ENCODE data around the gene OSBPL8.
"Not testable (repeated sequence)": the region's sequence is repeated elsewhere in the genome, so short reads cannot be mapped to it uniquely, and the experiment has no call there.

The OSBPL8 gene

GRCh38 chr12:76413121-76413520 lies 146.4 kb downstream of the OSBPL8 start:
- DNase-seq (ENCODE audit: low spot score), result no peak

- no peak for DNase-seq (ENCODE audit: low spot score)
These were observed 148.8 kb downstream of the OSBPL8 start for GRCh38 chr12:76410781-76411180.

GRCh38 chr12:76410371-76410770 lies 149.2 kb downstream of the OSBPL8 start:
- no peak for DNase-seq (ENCODE audit: low spot score)

GRCh38 chr12:76409074-76409473 lies 150.5 kb downstream of the OSBPL8 start:
- DNase-seq (ENCODE audit: low spot score), result no peak

- no peak for DNase-seq (ENCODE audit: low spot score)
These were observed 151.9 kb downstream of the OSBPL8 start for GRCh38 chr12:76407710-76408109.

- DNase-seq (ENCODE audit: low spot score), result no peak
These were observed 157.3 kb downstream of the OSBPL8 start for GRCh38 chr12:76402259-76402658.

GRCh38 chr12:76400136-76400535 lies 159.4 kb downstream of the OSBPL8 start:
- DNase-seq (ENCODE audit: low spot score), result no peak

GRCh38 chr12:76399040-76399439 lies 160.5 kb downstream of the OSBPL8 start:
- no peak for DNase-seq (ENCODE audit: low spot score)

- no peak for DNase-seq (ENCODE audit: low spot score)
These were observed 161.5 kb downstream of the OSBPL8 start for GRCh38 chr12:76398106-76398505.

- no peak for DNase-seq (ENCODE audit: low spot score)
These were observed 168.1 kb downstream of the OSBPL8 start for GRCh38 chr12:76391461-76391860.

- no peak for DNase-seq (ENCODE audit: low spot score)
These were observed 172.0 kb downstream of the OSBPL8 start for GRCh38 chr12:76387614-76388013.

- no peak for DNase-seq (ENCODE audit: low spot score)
These were observed 175.0 kb downstream of the OSBPL8 start for GRCh38 chr12:76384560-76384959.

- no peak for DNase-seq (ENCODE audit: low spot score)
These were observed 175.6 kb downstream of the OSBPL8 start for GRCh38 chr12:76383988-76384387.

- DNase-seq (ENCODE audit: low spot score), result no peak
These were observed 180.3 kb downstream of the OSBPL8 start for GRCh38 chr12:76379261-76379660.

GRCh38 chr12:76376876-76377275 lies 182.7 kb downstream of the OSBPL8 start:
- not testable (repeated sequence) for DNase-seq (ENCODE audit: low spot score)

GRCh38 chr12:76375939-76376338 lies 183.6 kb downstream of the OSBPL8 start:
- DNase-seq (ENCODE audit: low spot score), result peak; percentile 5

- DNase-seq (ENCODE audit: low spot score), result no peak
These were observed 184.1 kb downstream of the OSBPL8 start for GRCh38 chr12:76375470-76375869.

GRCh38 chr12:76374386-76375020 lies 185.1 kb downstream of the OSBPL8 start:
- DNase-seq (ENCODE audit: low spot score), result no peak

GRCh38 chr12:76368230-76368629 lies 191.3 kb downstream of the OSBPL8 start:
- DNase-seq (ENCODE audit: low spot score), result no peak

GRCh38 chr12:76366163-76366562 lies 193.4 kb downstream of the OSBPL8 start:
- DNase-seq (ENCODE audit: low spot score), result no peak

GRCh38 chr12:76364131-76364530 lies 195.4 kb downstream of the OSBPL8 start:
- not testable (repeated sequence) for DNase-seq (ENCODE audit: low spot score)

- no peak for DNase-seq (ENCODE audit: low spot score)
These were observed 199.3 kb downstream of the OSBPL8 start for GRCh38 chr12:76360316-76360715.

- no peak for DNase-seq (ENCODE audit: low spot score)
These were observed 203.5 kb downstream of the OSBPL8 start for GRCh38 chr12:76356071-76356470.

All from Ammon's horn (tissue), 1 donor.